Measurements from ENCODE around the gene PSENEN.
A peak's percentile ranks its signal among the peaks of the same experiment; 100 is the strongest.

Gene PSENEN

GRCh38 chr19:35775298-35776101 is 30.0 kb downstream of the PSENEN start, which contains the start of gene ARHGAP33:
Gene ARHGAP33, plus strand, starts transcription at chr19:35775564. Its CDS starts 95 bp downstream, at chr19:35775659.
- TF ChIP-seq, protein P1, sequence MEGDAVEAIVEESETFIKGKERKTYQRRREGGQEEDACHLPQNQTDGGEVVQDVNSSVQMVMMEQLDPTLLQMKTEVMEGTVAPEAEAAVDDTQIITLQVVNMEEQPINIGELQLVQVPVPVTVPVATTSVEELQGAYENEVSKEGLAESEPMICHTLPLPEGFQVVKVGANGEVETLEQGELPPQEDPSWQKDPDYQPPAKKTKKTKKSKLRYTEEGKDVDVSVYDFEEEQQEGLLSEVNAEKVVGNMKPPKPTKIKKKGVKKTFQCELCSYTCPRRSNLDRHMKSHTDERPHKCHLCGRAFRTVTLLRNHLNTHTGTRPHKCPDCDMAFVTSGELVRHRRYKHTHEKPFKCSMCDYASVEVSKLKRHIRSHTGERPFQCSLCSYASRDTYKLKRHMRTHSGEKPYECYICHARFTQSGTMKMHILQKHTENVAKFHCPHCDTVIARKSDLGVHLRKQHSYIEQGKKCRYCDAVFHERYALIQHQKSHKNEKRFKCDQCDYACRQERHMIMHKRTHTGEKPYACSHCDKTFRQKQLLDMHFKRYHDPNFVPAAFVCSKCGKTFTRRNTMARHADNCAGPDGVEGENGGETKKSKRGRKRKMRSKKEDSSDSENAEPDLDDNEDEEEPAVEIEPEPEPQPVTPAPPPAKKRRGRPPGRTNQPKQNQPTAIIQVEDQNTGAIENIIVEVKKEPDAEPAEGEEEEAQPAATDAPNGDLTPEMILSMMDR (IDR thresholded peaks at IDR 0.05; ENCODE audit: borderline replicate concordance, control extremely low read depth, extremely low read depth, insufficient read depth, missing control alignments), result no peak
- DNase-seq (ENCODE audit: low spot score), result peak; percentile 100
- in situ Hi-C loops (cut with MboI; ENCODE audit: low sequenced_read_pairs, unreplicated experiment), result no loop called here

DNA sequence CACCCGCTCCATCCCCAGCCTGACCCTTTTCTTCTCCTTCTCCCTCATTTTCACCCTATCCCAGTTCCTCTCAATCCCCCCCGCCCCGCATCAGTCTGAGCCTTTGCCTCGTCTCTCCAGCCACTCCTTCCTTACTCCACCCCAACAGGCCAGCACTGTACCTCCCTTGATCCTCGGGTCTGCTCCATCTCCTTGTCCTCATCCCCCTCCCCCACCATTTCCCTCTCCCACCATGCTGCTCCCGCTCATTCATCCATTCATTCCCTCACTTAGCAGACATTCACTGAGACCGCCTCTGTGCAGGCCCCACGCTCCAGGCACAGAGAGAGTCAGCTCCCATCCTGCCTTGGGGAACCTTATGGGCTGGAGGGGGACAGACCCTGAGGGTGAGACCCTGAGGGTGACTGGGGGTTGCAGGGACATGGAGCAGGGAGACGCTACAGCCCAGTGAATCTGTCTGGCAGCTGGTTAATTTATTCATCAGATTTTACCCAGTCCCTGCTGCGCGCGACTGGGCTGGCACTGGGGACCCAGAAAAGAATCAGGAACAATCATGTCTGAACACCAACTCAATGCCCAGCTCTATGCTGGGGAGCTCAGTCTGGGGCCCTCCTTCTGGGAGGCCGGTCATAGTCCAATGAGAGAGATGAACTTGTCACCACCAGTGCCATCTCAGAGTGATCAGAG is 30.8 kb downstream of the PSENEN start:
- in situ Hi-C loops (cut with MboI; ENCODE audit: low sequenced_read_pairs, unreplicated experiment), result no loop called here
- TF ChIP-seq, protein P1 (IDR thresholded peaks at IDR 0.05; ENCODE audit: borderline replicate concordance, control extremely low read depth, extremely low read depth, insufficient read depth, missing control alignments), result no peak
- DNase-seq (ENCODE audit: low spot score), result no peak

DNA sequence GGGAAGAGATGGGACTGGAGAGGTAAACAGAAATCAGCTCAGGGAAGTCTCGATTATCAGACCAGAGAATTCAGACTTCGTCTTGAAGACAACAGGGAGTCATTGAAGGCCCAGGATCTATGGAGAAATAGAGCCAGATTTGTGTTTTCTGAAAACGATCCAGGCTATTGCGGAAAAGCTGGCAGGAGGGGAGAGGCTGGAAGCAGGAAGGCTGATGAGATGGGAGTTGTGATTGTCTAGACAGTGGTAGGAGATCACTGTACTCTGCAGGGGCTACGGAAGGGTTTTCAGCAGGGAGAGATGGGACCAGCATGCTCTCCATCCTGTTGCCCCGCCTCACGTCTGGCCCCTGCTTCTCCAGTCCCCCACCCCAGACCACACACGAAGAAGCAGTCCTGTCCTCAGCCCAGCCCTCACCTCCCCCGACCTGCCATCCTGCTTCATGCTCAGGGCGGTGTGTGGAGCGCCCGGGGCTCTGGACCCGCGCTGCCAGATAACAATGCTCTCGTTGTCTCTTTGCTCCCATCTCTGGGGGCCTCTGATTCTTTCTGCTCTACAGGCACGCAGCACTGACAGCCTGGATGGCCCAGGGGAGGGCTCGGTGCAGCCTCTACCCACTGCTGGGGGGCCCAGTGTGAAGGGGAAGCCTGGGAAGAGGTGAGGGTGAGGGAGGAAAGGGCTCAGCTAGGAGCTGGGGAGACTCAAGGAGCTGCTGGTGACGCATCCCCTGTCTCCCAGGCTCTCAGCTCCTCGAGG is 31.8 kb downstream of the PSENEN start:
- DNase-seq (ENCODE audit: low spot score), result no peak
- TF ChIP-seq, protein P1 (IDR thresholded peaks at IDR 0.05; ENCODE audit: borderline replicate concordance, control extremely low read depth, extremely low read depth, insufficient read depth, missing control alignments), result no peak
- in situ Hi-C loops (cut with MboI; ENCODE audit: low sequenced_read_pairs, unreplicated experiment), result no loop called here

DNA sequence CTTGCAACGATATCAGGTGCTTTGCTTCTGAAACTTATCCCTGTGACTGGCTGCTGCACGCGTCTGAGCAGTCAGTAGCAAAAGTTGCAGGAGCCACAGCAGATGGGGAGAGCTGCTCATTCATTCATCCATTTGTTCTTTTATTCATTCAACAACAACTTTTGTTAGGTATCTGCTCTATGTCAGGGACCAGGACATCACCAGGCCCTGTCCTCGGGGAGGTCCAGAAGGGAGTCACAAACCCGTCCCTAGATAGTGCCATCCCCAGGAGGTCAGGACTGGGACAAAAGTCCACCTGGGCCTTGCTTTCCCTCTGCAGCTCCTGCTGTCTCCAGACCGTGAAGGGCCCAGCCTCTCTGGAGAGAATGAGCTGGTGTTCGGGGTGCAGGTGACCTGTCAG is 32.5 kb downstream of the PSENEN start:
- DNase-seq (ENCODE audit: low spot score), result no peak
- TF ChIP-seq, protein P1 (IDR thresholded peaks at IDR 0.05; ENCODE audit: borderline replicate concordance, control extremely low read depth, extremely low read depth, insufficient read depth, missing control alignments), result no peak
- in situ Hi-C loops (cut with MboI; ENCODE audit: low sequenced_read_pairs, unreplicated experiment), result no loop called here

DNA sequence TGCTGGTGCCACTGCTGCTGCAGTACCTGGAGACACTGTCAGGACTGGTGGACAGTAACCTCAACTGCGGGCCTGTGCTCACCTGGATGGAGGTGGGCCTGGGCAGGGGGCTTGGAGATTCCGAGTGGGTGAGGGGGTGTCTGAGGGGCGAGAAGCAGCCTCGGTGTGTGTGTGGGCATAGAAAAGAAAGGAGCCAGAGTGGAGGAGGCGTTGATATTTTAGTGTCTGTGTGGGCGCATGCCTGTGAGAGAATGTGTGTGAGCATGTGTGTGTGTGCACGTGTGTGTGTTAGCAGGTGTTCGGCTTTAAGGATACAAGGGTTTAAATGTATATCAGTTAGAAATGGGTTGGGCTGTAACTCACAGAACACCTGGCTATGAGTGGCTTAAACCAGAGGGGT is 33.6 kb downstream of the PSENEN start:
- DNase-seq (ENCODE audit: low spot score), result no peak
- TF ChIP-seq, protein P1 (IDR thresholded peaks at IDR 0.05; ENCODE audit: borderline replicate concordance, control extremely low read depth, extremely low read depth, insufficient read depth, missing control alignments), result no peak
- in situ Hi-C loops (cut with MboI; ENCODE audit: low sequenced_read_pairs, unreplicated experiment), result no loop called here

GRCh38 chr19:35780058-35780457 is 34.6 kb downstream of the PSENEN start:
- no peak for DNase-seq (ENCODE audit: low spot score)
- TF ChIP-seq, protein P1 (IDR thresholded peaks at IDR 0.05; ENCODE audit: borderline replicate concordance, control extremely low read depth, extremely low read depth, insufficient read depth, missing control alignments), result no peak
- in situ Hi-C loops (cut with MboI; ENCODE audit: low sequenced_read_pairs, unreplicated experiment), result no loop called here
